Colonic mucosa (tissue), 4 donors: ENCODE results near the gene NUDT7. TPM values are rescaled to one million over a fixed set of nuclear protein-coding genes. Genes with fewer than 3 reads are reported as not detected.

ENCODE experiments used
- DNase-seq: peaks from one replicate; pipeline ENCODE4 v3.0.0-alpha.2; 2020
- H3K27ac ChIP-seq: fragments of 200-600 bp; one replicate; pipeline ENCODE4 v1.8.0; 2021
- H3K27me3 ChIP-seq: fragments of 200-600 bp; one replicate; pipeline ENCODE4 v1.8.0; 2021
- H3K36me3 ChIP-seq: fragments of 200-600 bp; one replicate; pipeline ENCODE4 v1.8.0; 2021
- H3K4me1 ChIP-seq: fragments of 200-600 bp; one replicate; pipeline ENCODE4 v1.8.0; 2021; ENCODE audit warnings: mild to moderate bottlenecking
- H3K4me3 ChIP-seq: fragments of 200-600 bp; one replicate; pipeline ENCODE4 v1.8.0; 2021
- H3K9ac ChIP-seq, 2 donors: one replicate each; pipeline ENCODE4 v1.7.0; 2013; ENCODE audit warnings: control low read depth in 2 of 2, low read depth in 2 of 2, low read length in 2 of 2
- H3K9me3 ChIP-seq: fragments of 200-600 bp; one replicate; pipeline ENCODE4 v1.8.0; 2021
- CTCF ChIP-seq: fragments of 200-600 bp; IDR thresholded peaks from one replicate; pipeline ENCODE4 v1.8.0; 2022; ENCODE audit warnings: antibody characterized with exemption, mild to moderate bottlenecking
- intact Hi-C: fragments of 100-400 bp; cut with DNase I; formaldehyde crosslinking; loops from one replicate; pipeline ENCODE4 v1.14.1; 2022
- total RNA-seq, 2 donors: library from RNA; stranded (reverse); fragmentation: NEBNext Ultra II Directional in 1 of 2; extraction: Animal tissue kit (Norgen Biotek cat#: 25700) in 1 of 2; gene quantifications; one replicate each; pipeline ENCODE4 v1.2.1, GENCODE V29; 2021
- donor health status: healthy.
- donor health status: DM: no; HTN: no; CAD: no.
- donor health status: DM: no; HTN: no; CAD: no.

Gene NUDT7
- total RNA-seq, 2 donors from 2014 or later, result 12.7 to 17.7 TPM

- TF ChIP-seq CTCF, result no peak
- intact Hi-C loops, result loop anchor here (5.0 kb wide), 2 partner anchors 111 to 184 kb away; no protein-coding TSS in a partner anchor
- peak within 1 kb of the TSS in 1 of 2 donors; percentile 56 for H3K9ac ChIP-seq
- H3K4me3 ChIP-seq, result peak within 1 kb of the TSS; percentile 30
- DNase-seq, result peak; percentile 24
- no peaks in the 10 kb centered on the region for H3K9me3 ChIP-seq
- H3K27me3 ChIP-seq, result peaks cover 32% of the 10 kb centered on the region
- H3K27ac ChIP-seq, result no peak within 1 kb of the TSS
- no peaks in the 10 kb centered on the region for H3K36me3 ChIP-seq
- no peaks in the 10 kb centered on the region for H3K4me1 ChIP-seq
Observed at GRCh38 chr16:77788181-77789084, 66.1 kb downstream of the NUDT7 start, which contains the start of gene VAT1L. TSS of gene VAT1L (plus strand) at chr16:77788564. CDS start at chr16:77788683, 119 bp downstream.

- Histone ChIP-seq H3K4me1 (no peaks in the 10 kb centered on the region), H3K9ac (no peak overlapping the region), H3K4me3 (peak overlapping the region; percentile 30), H3K36me3 (no peaks in the 10 kb centered on the region), H3K9me3 (no peaks in the 10 kb centered on the region), H3K27ac (no peak overlapping the region), H3K27me3 (peaks cover 32% of the 10 kb centered on the region)
- TF ChIP-seq CTCF, result no peak
- intact Hi-C loops, result loop anchor here (5.0 kb wide), 2 partner anchors 112 to 183 kb away; no protein-coding TSS in a partner anchor
- DNase-seq, result no peak
Observed at GRCh38 chr16:77789085-77790008, 67.0 kb downstream of the NUDT7 start.

GRCh38 chr16:77790009-77790372 is 67.7 kb downstream of the NUDT7 start:
- Histone ChIP-seq H3K9me3 (no peaks in the 10 kb centered on the region), H3K27me3 (peaks cover 32% of the 10 kb centered on the region), H3K4me3 (no peak overlapping the region), H3K4me1 (no peaks in the 10 kb centered on the region), H3K27ac (no peak overlapping the region), H3K36me3 (no peaks in the 10 kb centered on the region), H3K9ac (no peak overlapping the region)
- TF ChIP-seq CTCF, result no peak
- no peak for DNase-seq
- intact Hi-C loops, result no loop called here

- intact Hi-C loops, result no loop called here
- Histone ChIP-seq H3K9me3 (no peaks in the 10 kb centered on the region), H3K9ac (no peak overlapping the region), H3K27ac (no peak overlapping the region), H3K36me3 (no peaks in the 10 kb centered on the region), H3K4me3 (no peak overlapping the region), H3K27me3 (peaks cover 32% of the 10 kb centered on the region), H3K4me1 (no peaks in the 10 kb centered on the region)
- no peak for DNase-seq
- no peak for TF ChIP-seq CTCF
Observed at GRCh38 chr16:77790912-77791311, 68.6 kb downstream of the NUDT7 start.

Other genes starting within 250 kb of the NUDT7 start
- 1 to 10 TPM; 1.4 to 3.3 TPM for gene VAT1L, start 66.0 kb downstream of the NUDT7 start, total RNA-seq